Right atrium auricular region (tissue), 2 donors: ENCODE measurements around the gene TRIP11. TPM values are rescaled to one million over a fixed set of nuclear protein-coding genes. Genes with fewer than 3 reads are reported as not detected.

ENCODE experiments used
- DNase-seq: peaks from one replicate; pipeline ENCODE4 v3.0.0-alpha.2; 2019; ENCODE audit warnings: low spot score
- H3K27ac ChIP-seq, 2 donors: fragments of 200-600 bp; sonication (generic); 1 replicate in 1 of 2; 2 replicates in 1 of 2; pipeline ENCODE4 v1.5.1; 2016 to 2019
- H3K27me3 ChIP-seq, 2 donors: fragments of 200-600 bp; sonication (generic); one replicate each; pipeline versions ENCODE4 v1.5.1 to v1.6.0; 2017 to 2019
- H3K36me3 ChIP-seq: fragments of 200-600 bp; sonication (generic); one replicate; pipeline ENCODE4 v1.5.1; 2016
- H3K4me1 ChIP-seq, 2 donors: fragments of 200-600 bp; sonication (generic); one replicate each; pipeline versions ENCODE4 v1.5.1 to v1.6.0; 2017 to 2019
- H3K4me3 ChIP-seq, 2 donors: fragments of 200-600 bp; sonication (generic); 1 replicate in 1 of 2; 2 replicates in 1 of 2; pipeline ENCODE4 v1.5.1; 2017 to 2019; ENCODE audit warnings: mild to moderate bottlenecking in 1 of 2, moderate library complexity in 1 of 2
- H3K9me3 ChIP-seq, 2 donors: fragments of 200-600 bp; sonication (generic); one replicate each; pipeline ENCODE4 v1.5.1; 2019
- total RNA-seq, 2 donors: library from RNA; depleted of rRNA; stranded (reverse); fragments of >200 nt; gene quantifications; one replicate each; pipeline ENCODE4 v1.1.0, GENCODE V29; 2016
- TF ChIP-seq, protein P1 (sequence below), 2 donors: fragments of 200-600 bp; sonication (generic); IDR thresholded peaks; one replicate each; pipeline ENCODE4 v1.5.1; 2019; ENCODE audit warnings: antibody characterized with exemption in 2 of 2

The TRIP11 gene
- total RNA-seq, 2 donors from 2014 or later, result 25.7 to 26.1 TPM

DNA sequence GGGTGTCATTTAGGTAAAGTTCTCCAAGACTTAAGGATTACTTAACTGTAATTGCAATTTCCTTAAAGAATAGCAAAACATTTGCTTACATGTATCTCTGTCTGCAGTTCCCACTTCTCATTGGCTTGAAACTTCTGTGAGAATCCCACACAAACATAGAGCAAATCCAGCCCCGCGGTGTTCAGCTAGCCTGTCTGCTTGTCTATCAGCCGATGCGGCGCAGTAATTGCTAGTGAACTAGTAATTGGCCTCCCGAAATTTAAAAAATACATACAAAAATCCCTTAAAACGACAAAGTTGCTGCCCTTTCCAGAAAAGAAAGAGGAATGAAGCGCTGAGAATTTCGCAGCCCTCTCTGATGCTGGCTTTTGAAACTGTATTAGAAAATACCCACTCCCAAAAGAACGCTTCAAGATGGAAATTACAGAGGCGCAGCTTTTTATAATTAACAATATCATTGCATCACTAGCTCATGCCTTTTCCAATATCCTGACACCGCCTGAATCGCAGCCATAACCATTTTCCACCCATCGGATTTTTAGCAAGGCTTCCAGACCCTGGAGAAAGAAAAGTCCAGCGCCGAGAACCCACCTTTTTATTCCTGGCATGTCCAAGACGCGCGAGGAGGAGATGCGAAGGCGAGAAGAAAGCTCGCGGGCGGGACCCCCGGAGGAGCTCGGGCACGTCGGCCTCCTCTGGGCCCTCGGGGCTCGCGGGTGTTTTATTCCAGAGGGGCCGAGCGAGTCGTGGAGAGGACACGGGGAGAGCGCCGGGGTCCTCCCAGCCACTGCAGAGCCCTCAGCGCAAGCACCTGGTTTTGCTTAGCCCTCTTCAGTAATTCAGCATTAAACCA is 93.0 kb downstream of the TRIP11 start:
- H3K27me3 ChIP-seq, result no peaks in the 10 kb centered on the region
- no peaks in the 10 kb centered on the region for H3K36me3 ChIP-seq
- TF ChIP-seq, protein P1, sequence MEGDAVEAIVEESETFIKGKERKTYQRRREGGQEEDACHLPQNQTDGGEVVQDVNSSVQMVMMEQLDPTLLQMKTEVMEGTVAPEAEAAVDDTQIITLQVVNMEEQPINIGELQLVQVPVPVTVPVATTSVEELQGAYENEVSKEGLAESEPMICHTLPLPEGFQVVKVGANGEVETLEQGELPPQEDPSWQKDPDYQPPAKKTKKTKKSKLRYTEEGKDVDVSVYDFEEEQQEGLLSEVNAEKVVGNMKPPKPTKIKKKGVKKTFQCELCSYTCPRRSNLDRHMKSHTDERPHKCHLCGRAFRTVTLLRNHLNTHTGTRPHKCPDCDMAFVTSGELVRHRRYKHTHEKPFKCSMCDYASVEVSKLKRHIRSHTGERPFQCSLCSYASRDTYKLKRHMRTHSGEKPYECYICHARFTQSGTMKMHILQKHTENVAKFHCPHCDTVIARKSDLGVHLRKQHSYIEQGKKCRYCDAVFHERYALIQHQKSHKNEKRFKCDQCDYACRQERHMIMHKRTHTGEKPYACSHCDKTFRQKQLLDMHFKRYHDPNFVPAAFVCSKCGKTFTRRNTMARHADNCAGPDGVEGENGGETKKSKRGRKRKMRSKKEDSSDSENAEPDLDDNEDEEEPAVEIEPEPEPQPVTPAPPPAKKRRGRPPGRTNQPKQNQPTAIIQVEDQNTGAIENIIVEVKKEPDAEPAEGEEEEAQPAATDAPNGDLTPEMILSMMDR (IDR thresholded peaks at IDR 0.05), result no peak
- peak overlapping the region; percentile 47 to 56 for H3K4me3 ChIP-seq
- DNase-seq, result peak; percentile 59
- peak overlapping the region; percentile 73 to 76 for H3K27ac ChIP-seq
- no peaks in the 10 kb centered on the region for H3K9me3 ChIP-seq
- H3K4me1 ChIP-seq, result peaks cover 0 to 4% of the 10 kb centered on the region in 2 donors

GRCh38 chr14:91945751-91946621 is 93.9 kb downstream of the TRIP11 start:
- Histone ChIP-seq H3K9me3 (no peaks in the 10 kb centered on the region), H3K4me1 (peaks cover 0 to 4% of the 10 kb centered on the region in 2 donors), H3K4me3 (peak overlapping the region; percentile 47 to 56), H3K27ac (peak overlapping the region; percentile 73 to 76), H3K27me3 (no peaks in the 10 kb centered on the region), H3K36me3 (no peaks in the 10 kb centered on the region)
- DNase-seq, result peak; percentile 47
- TF ChIP-seq, protein P1 (IDR thresholded peaks at IDR 0.05), result no peak

- TF ChIP-seq, protein P1 (IDR thresholded peaks at IDR 0.05), result no peak
- DNase-seq, result no peak
- Histone ChIP-seq H3K4me1 (peaks cover 0 to 4% of the 10 kb centered on the region in 2 donors), H3K36me3 (peaks cover 7% of the 10 kb centered on the region), H3K27ac (no peak overlapping the region), H3K9me3 (no peaks in the 10 kb centered on the region), H3K4me3 (no peak overlapping the region), H3K27me3 (no peaks in the 10 kb centered on the region)
Measured at GRCh38 chr14:91942946-91943345, 96.9 kb downstream of the TRIP11 start.

- TF ChIP-seq, protein P1 (IDR thresholded peaks at IDR 0.05), result no peak
- DNase-seq, result no peak
- Histone ChIP-seq H3K36me3 (peaks cover 7% of the 10 kb centered on the region), H3K27ac (no peak overlapping the region), H3K4me3 (no peak overlapping the region), H3K9me3 (no peaks in the 10 kb centered on the region), H3K4me1 (peaks cover 0 to 4% of the 10 kb centered on the region in 2 donors), H3K27me3 (no peaks in the 10 kb centered on the region)
Measured at GRCh38 chr14:91942128-91942527, 97.7 kb downstream of the TRIP11 start.

DNA sequence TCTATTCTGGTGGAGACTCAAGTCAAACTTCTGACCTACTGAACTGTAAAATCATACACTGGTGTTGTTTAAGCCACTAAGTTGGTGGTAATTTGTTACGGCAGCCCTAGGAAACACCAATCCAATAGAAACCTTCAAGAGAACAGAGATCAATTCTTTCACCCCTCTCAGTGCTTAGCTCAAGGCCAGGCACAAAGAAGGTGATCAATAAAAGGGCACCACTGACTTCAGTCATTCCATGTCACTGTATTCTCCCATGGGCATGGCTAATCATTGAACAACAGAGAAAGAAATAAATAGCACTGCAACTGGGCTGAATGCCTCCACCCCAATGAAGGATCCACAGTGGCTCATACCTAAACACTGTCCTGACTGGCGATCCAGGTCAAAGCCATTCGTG is 99.7 kb downstream of the TRIP11 start:
- Histone ChIP-seq H3K36me3 (peaks cover 11% of the 10 kb centered on the region), H3K27me3 (no peaks in the 10 kb centered on the region), H3K9me3 (no peaks in the 10 kb centered on the region), H3K4me3 (no peak overlapping the region), H3K27ac (no peak overlapping the region), H3K4me1 (peaks cover 0 to 10% of the 10 kb centered on the region in 2 donors)
- DNase-seq, result no peak
- TF ChIP-seq, protein P1 (IDR thresholded peaks at IDR 0.05), result no peak
